Measurements from ENCODE around the gene GTF2IRD2.
"Not testable (repeated sequence)": the region's sequence is repeated elsewhere in the genome, so short reads cannot be mapped to it uniquely, and the experiment has no call there.

GTF2IRD2 gene

GRCh38 chr7:74788369-74789150, 62.8 kb downstream of the GTF2IRD2 start:
- DNase-seq (ENCODE audit: low spot score), result not testable (repeated sequence)

GRCh38 chr7:74783595-74783994, 67.8 kb downstream of the GTF2IRD2 start:
- not testable (repeated sequence) for DNase-seq (ENCODE audit: low spot score)

GRCh38 chr7:74781746-74782145, 69.7 kb downstream of the GTF2IRD2 start:
- DNase-seq (ENCODE audit: low spot score), result not testable (repeated sequence)

DNA sequence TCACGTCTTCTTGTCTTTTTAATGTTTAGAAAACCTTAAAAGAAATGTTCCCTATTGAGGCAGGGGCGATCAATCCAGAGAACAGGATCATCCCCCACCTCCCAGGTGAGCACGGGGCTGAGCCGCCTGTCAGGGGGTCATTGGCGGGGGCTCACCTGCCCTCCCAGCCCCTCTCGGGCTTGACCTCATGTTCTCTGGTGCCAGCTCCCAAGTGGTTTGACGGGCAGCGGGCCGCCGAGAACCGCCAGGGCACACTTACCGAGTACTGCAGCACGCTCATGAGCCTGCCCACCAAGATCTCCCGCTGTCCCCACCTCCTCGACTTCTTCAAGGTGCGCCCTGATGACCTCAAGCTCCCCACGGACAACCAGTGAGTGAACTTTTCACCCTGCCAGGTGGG, 72.4 kb downstream of the GTF2IRD2 start:
- DNase-seq (ENCODE audit: low spot score), result not testable (repeated sequence)

GRCh38 chr7:74775111-74775510, 76.3 kb downstream of the GTF2IRD2 start:
- DNase-seq (ENCODE audit: low spot score), result not testable (repeated sequence)

- not testable (repeated sequence) for DNase-seq (ENCODE audit: low spot score)
Observed at GRCh38 chr7:74773760-74774750, 77.3 kb downstream of the GTF2IRD2 start, which contains the start of gene NCF1. TSS of gene NCF1 (plus strand) at chr7:74774011. CDS start at chr7:74774032, 21 bp downstream.

- DNase-seq (ENCODE audit: low spot score), result not testable (repeated sequence)
Observed at GRCh38 chr7:74772093-74772492, 79.3 kb downstream of the GTF2IRD2 start.

GRCh38 chr7:74770062-74770461, 81.3 kb downstream of the GTF2IRD2 start:
- not testable (repeated sequence) for DNase-seq (ENCODE audit: low spot score)

DNA sequence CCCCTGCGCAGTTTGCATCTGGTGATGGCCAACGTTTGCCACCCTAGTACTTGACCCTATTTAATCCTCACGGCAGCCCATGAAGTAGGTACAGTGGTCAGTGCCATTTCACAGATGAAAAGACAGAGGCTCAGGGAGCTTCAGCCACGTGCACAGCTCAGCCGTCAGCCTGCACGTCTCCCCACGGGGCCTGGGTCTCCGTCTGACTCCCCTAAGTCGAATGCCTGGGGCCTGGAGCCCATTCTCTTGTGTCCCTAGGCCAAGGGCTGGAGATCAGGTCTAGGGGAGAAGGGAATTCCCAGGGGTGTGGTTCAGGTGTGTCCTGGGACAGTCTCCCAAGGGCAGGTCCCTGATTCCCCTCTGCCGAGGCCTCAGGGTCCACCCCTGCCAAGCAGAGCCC, 84.4 kb downstream of the GTF2IRD2 start:
- DNase-seq (ENCODE audit: low spot score), result not testable (repeated sequence)

GRCh38 chr7:74766509-74766908, 84.9 kb downstream of the GTF2IRD2 start:
- not testable (repeated sequence) for DNase-seq (ENCODE audit: low spot score)

DNA sequence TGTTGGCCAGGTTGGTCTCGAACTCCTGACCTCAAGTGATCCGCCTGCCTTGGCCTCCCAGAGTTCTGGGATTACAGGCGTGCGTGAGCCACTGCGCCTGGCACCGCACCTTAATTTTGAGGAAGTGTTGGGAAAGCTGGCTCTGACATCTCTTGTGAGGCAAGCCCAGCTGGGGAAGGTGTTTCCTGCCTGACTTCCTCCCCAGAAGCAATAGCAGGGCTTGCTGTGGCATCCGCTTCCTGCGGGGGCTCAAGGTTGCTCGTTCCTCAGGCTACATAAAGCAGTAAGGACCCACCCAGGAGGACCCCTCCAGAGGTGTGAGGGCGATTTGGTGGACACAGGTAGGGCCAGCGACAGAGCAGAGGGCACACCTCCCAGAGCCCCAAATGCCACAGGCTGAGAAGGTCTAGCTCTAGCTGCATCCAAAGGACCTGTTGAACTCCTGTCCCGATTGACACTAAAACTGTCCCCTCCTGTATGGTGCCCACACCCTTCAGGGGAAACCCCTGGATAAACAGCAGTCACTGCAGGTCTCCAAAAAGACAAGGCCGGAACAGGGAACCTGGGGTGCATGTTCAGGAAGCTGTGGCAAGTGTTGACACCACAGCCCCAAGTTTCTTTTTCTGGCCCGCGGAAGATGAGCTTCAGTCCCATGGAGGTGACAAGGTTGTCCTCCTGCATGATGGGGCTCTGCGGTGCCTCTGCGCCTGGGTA, 86.0 kb downstream of the GTF2IRD2 start:
- DNase-seq (ENCODE audit: low spot score), result not testable (repeated sequence)

DNA sequence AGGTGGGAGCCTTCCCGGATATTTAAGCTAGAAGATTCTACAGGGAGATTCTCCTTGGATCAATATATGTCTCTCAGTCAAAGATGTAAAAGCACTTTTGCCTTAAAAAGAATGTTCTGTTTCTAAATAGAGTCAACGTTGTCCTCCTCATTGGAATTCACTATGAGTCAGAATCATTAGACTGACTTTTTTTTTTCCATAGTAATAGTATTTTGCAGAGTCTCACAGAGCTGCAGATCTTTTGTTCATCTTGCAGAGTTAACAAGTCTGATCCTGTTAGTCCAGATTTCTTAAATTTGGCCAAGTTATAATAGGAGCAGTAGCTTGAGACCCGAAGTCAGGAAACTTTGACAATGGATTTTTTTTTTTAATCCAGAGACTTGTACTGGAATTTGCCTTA, 92.4 kb downstream of the GTF2IRD2 start:
- DNase-seq (ENCODE audit: low spot score), result not testable (repeated sequence)

- DNase-seq (ENCODE audit: low spot score), result not testable (repeated sequence)
Observed at GRCh38 chr7:74758268-74758667, 93.1 kb downstream of the GTF2IRD2 start.

DNA sequence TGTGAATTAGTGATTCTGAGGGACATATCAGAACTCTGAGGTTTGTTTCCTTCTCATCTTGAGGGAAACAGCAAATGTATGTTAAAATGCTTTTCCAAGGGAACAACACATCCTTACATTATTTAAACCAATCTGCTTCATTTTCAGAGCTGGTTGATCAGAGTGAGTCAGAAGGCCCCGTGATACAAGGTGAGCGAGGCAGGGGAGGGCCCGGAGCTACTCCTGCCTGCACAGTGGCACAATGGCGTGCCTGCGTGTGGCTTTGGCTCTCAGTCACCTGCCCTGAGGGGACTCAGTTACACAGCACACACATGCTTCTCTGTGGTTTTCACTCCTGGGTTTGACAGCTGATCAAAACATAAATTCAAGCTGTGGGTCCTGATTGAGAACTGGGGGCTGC, 94.7 kb downstream of the GTF2IRD2 start:
- not testable (repeated sequence) for DNase-seq (ENCODE audit: low spot score)

- DNase-seq (ENCODE audit: low spot score), result not testable (repeated sequence)
Observed at GRCh38 chr7:74753921-74754482, 97.4 kb downstream of the GTF2IRD2 start.
